ENCODE measurements around the gene SH3GL1. TPM values are rescaled to one million over a fixed set of nuclear protein-coding genes. Genes with fewer than 3 reads are reported as not detected.

Gene SH3GL1
- total and polyA plus RNA-seq, 10 of the 15 experiments (the other 5 are each of a cell fraction or from before 2014, with no cell fraction given): 0.93 to 47.4 (median 28.4) TPM

DNA sequence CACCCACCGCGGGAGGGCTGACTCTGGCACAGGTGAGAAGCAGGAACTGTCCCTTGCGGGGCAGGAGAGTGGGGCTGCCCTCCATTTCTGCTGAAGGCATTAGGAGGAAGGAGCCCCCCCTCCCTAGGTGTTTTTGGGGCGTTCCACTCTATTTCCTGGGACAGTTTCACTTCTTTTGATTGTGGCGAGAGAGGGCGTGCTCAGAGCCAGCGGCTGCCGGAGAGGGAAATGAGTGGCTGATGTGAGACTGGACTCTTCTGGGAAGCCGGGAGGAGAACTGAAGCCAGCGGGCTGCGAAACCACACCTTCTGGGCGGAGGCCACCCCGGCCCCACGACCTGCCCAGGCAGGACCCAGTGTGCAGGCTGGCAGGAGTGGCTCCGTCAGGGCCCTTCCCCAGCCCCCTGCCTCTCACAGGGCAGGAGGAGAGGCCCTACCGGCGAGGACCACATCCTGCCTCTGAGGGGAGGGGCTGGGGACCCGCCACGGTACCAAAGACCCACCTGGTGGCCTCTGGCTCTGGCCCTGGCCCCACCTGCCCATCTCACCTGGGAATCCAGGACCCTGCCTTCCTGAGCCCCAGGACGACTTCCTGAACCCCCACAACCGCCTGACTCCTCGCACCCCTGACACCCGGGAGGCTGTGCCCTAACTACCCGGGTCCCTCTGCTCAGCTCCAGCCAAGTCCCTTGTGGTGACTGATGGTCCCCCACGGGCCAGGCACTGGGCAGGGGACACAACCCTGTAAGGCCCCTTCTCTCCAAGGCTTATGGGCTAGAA, 31.0 kb downstream of the SH3GL1 start:
- Histone ChIP-seq H3K36me3 (ENCODE audit: control insufficient read depth in 2 of 2, insufficient read depth in 2 of 2, low read length in 1 of 2) (peaks cover 14 to 37% of the 10 kb centered on the region in 2 experiments; a peak in 3 of 4 replicates), H4K20me1 (ENCODE audit: control insufficient read depth, insufficient read depth) (no peaks in the 10 kb centered on the region), H2AFZ (ENCODE audit: control insufficient read depth, low read depth, low read length) (no peak overlapping the region), H3K4me3 (peak overlapping the region; percentile 71), H3K79me2 (ENCODE audit: control insufficient read depth, insufficient read depth, low read length) (peaks cover 64% of the 10 kb centered on the region), H3K27ac (ENCODE audit: control insufficient read depth, insufficient read depth) (peak overlapping the region; percentile 98), H3K9ac (ENCODE audit: control insufficient read depth, insufficient read depth, low read length) (peak overlapping the region; percentile 84), H3K4me1 (ENCODE audit: control insufficient read depth, insufficient read depth, low read length) (peaks cover 55% of the 10 kb centered on the region), H3K9me3 (replicated peaks; ENCODE audit: control insufficient read depth, insufficient read depth, low read length) (no peaks in the 10 kb centered on the region), H3K4me2 (ENCODE audit: control insufficient read depth, insufficient read depth) (peak overlapping the region; percentile 99), H3K27me3 (replicated peaks in 1 of 2; ENCODE audit: control insufficient read depth in 2 of 2, insufficient read depth in 2 of 2, low read length in 1 of 2) (no peaks in the 10 kb centered on the region)
- RAD21 ChIA-PET (ENCODE audit: unreplicated experiment): interaction anchor here (0.8 to 1.8 kb wide), 6 partner anchors 11 to 33 kb away, joined by 4 to 10 read pairs (median 5); partner anchors contain the start of genes CHAF1A, MPND and SH3GL1
- ATAC-seq (peak; percentile 85), FAIRE-seq (peak; percentile 98), DNase-seq (ENCODE audit: low read depth, low spot score) (peak; percentile 90)
- SMC1A ChIA-PET (ENCODE audit: uncharacterized antibody, unreplicated experiment): interaction anchor here (0.8 to 1.5 kb wide), 5 partner anchors 11 to 33 kb away, joined by 3 to 5 read pairs (median 5); partner anchors contain the start of genes CHAF1A and SH3GL1
- TSS peak; percentile 64 for BruUV-seq (replicated peaks)
- in situ Hi-C loops (cut with MboI) (no loop called here), intact Hi-C loops (cut with micrococcal nuclease; ENCODE audit: unreplicated experiment) (loop anchor here (1.0 kb wide), 1 partner anchor 31 kb away; the partner anchor contains the start of gene SH3GL1)
- under 1% methylated on average over 23 of the region's 25 CpGs for WGBS (ENCODE audit: insufficient coverage, insufficient replicate concordance, low lambda C conversion rate, missing lambda C conversion rate)
- CTCF ChIA-PET: interaction anchor here (0.7 to 3.3 kb wide), 12 partner anchors 8 to 115 kb away, joined by 3 to 16 read pairs (median 4); partner anchors contain the start of genes CHAF1A and SH3GL1
- POLR2A ChIA-PET: interaction anchor here (0.8 to 2.0 kb wide), 10 partner anchors 11 to 35 kb away, joined by 3 to 11 read pairs (median 4); partner anchors contain the start of genes CHAF1A and MPND
- no peak for TF ChIP-seq NFIC (IDR thresholded peaks at IDR 0.05; ENCODE audit: low read depth, low read length)
- peak; percentile 54; the same call in 1 of the 2 replicates for TF ChIP-seq CBFB (IDR thresholded peaks at IDR 0.05; ENCODE audit: low read depth)
- TF ChIP-seq, protein P1, sequence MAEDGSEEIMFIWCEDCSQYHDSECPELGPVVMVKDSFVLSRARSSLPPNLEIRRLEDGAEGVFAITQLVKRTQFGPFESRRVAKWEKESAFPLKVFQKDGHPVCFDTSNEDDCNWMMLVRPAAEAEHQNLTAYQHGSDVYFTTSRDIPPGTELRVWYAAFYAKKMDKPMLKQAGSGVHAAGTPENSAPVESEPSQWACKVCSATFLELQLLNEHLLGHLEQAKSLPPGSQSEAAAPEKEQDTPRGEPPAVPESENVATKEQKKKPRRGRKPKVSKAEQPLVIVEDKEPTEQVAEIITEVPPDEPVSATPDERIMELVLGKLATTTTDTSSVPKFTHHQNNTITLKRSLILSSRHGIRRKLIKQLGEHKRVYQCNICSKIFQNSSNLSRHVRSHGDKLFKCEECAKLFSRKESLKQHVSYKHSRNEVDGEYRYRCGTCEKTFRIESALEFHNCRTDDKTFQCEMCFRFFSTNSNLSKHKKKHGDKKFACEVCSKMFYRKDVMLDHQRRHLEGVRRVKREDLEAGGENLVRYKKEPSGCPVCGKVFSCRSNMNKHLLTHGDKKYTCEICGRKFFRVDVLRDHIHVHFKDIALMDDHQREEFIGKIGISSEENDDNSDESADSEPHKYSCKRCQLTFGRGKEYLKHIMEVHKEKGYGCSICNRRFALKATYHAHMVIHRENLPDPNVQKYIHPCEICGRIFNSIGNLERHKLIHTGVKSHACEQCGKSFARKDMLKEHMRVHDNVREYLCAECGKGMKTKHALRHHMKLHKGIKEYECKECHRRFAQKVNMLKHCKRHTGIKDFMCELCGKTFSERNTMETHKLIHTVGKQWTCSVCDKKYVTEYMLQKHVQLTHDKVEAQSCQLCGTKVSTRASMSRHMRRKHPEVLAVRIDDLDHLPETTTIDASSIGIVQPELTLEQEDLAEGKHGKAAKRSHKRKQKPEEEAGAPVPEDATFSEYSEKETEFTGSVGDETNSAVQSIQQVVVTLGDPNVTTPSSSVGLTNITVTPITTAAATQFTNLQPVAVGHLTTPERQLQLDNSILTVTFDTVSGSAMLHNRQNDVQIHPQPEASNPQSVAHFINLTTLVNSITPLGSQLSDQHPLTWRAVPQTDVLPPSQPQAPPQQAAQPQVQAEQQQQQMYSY (CRISPR knock-in tag; IDR thresholded peaks at IDR 0.05): no peak
- TF ChIP-seq, protein P2, sequence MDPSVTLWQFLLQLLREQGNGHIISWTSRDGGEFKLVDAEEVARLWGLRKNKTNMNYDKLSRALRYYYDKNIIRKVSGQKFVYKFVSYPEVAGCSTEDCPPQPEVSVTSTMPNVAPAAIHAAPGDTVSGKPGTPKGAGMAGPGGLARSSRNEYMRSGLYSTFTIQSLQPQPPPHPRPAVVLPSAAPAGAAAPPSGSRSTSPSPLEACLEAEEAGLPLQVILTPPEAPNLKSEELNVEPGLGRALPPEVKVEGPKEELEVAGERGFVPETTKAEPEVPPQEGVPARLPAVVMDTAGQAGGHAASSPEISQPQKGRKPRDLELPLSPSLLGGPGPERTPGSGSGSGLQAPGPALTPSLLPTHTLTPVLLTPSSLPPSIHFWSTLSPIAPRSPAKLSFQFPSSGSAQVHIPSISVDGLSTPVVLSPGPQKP (IDR thresholded peaks at IDR 0.05; ENCODE audit: low read depth, low read length): no peak
- TF ChIP-seq STAT3 (IDR thresholded peaks at IDR 0.05; ENCODE audit: low read depth, low read length): no peak
- TF ChIP-seq, protein P3, sequence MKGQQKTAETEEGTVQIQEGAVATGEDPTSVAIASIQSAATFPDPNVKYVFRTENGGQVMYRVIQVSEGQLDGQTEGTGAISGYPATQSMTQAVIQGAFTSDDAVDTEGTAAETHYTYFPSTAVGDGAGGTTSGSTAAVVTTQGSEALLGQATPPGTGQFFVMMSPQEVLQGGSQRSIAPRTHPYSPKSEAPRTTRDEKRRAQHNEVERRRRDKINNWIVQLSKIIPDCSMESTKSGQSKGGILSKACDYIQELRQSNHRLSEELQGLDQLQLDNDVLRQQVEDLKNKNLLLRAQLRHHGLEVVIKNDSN (IDR thresholded peaks at IDR 0.05; ENCODE audit: borderline replicate concordance, extremely low read length, insufficient read depth, low read depth, low read length): no peak
- TF ChIP-seq, protein P4, sequence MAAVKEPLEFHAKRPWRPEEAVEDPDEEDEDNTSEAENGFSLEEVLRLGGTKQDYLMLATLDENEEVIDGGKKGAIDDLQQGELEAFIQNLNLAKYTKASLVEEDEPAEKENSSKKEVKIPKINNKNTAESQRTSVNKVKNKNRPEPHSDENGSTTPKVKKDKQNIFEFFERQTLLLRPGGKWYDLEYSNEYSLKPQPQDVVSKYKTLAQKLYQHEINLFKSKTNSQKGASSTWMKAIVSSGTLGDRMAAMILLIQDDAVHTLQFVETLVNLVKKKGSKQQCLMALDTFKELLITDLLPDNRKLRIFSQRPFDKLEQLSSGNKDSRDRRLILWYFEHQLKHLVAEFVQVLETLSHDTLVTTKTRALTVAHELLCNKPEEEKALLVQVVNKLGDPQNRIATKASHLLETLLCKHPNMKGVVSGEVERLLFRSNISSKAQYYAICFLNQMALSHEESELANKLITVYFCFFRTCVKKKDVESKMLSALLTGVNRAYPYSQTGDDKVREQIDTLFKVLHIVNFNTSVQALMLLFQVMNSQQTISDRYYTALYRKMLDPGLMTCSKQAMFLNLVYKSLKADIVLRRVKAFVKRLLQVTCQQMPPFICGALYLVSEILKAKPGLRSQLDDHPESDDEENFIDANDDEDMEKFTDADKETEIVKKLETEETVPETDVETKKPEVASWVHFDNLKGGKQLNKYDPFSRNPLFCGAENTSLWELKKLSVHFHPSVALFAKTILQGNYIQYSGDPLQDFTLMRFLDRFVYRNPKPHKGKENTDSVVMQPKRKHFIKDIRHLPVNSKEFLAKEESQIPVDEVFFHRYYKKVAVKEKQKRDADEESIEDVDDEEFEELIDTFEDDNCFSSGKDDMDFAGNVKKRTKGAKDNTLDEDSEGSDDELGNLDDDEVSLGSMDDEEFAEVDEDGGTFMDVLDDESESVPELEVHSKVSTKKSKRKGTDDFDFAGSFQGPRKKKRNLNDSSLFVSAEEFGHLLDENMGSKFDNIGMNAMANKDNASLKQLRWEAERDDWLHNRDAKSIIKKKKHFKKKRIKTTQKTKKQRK (IDR thresholded peaks at IDR 0.05; ENCODE audit: low read depth, low read length): no peak
